Stimulated activated naive B cell treated with anti-CD40 and anti-IgM and Interleukin-4, amounts not matched to agents 10 μg/mL and 1 μg/mL and 100 μg/mL, for 72 hours (primary cell): ENCODE data around the gene MGAT4C.
"Not testable (repeated sequence)": the region's sequence is repeated elsewhere in the genome, so short reads cannot be mapped to it uniquely, and the experiment has no call there.

Experiments
- ATAC-seq, 2 donors: fragments of 150-1000 bp; cut with Tn5 transposase; replicated peaks; 2 replicates each; pipeline ENCODE4 v1.10.0; 2021; ENCODE audit warnings: moderate library complexity in 1 of 2
- DNase-seq: peaks from one replicate; pipeline ENCODE4 v3.0.0; 2021
- H3K27ac Mint-ChIP-seq: one replicate; pipeline ENCODE4 v1.8.0; 2022; ENCODE audit warnings: mild to moderate bottlenecking, mixed read lengths
- H3K27me3 Mint-ChIP-seq, 2 donors: one replicate each; pipeline ENCODE4 v1.8.0; 2022; ENCODE audit warnings: mixed read lengths in 2 of 2
- H3K36me3 Mint-ChIP-seq, 2 donors: one replicate each; pipeline ENCODE4 v1.8.0; 2022; ENCODE audit warnings: mixed read lengths in 2 of 2, mild to moderate bottlenecking in 1 of 2
- H3K4me1 Mint-ChIP-seq, 2 donors: one replicate each; pipeline ENCODE4 v1.8.0; 2022; ENCODE audit warnings: mixed read lengths in 2 of 2, mild to moderate bottlenecking in 1 of 2
- H3K4me3 Mint-ChIP-seq, 2 donors: one replicate each; pipeline ENCODE4 v1.8.0; 2022; ENCODE audit warnings: mild to moderate bottlenecking in 2 of 2, mixed read lengths in 2 of 2, moderate library complexity in 1 of 2
- H3K9me3 Mint-ChIP-seq, 2 donors: one replicate each; pipeline ENCODE4 v1.8.0; 2022; ENCODE audit warnings: mixed read lengths in 2 of 2, mild to moderate bottlenecking in 1 of 2

The MGAT4C gene

DNA sequence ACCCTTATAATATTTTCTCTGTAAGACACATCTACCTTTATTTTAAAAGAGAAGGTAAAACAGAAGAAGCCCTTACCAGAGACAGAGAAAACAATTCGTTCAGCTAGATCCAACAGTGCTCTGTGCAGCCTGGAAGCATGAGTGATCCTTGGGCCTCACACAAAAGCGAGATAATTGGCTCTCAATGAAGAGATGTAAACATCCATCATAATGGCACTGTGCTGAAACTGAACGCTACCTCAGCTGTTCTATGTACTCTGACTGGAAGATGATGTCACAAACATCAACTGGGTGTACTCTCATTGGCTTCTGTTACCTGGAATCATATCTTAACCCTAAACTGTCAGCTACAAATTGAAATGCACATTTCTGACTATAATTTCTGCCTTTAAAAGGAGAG, at the start of gene MGAT4C:
Gene MGAT4C, minus strand, starts transcription at position 229 of the 400 bp plus-strand sequence.
- Mint-ChIP-seq H3K27ac (no peak within 1 kb of the TSS), H3K27me3 (no peaks in the 10 kb centered on the region), H3K4me3 (no peak within 1 kb of the TSS), H3K4me1 (no peaks in the 10 kb centered on the region), H3K9me3 (no peaks in the 10 kb centered on the region), H3K36me3 (no peaks in the 10 kb centered on the region)
- DNase-seq (no peak), ATAC-seq (no peak)

GRCh38 chr12:86296396-86296795, 40.2 kb upstream of the MGAT4C start:
- H3K27me3 Mint-ChIP-seq = not testable (repeated sequence)

GRCh38 chr12:86293682-86294240, 37.6 kb upstream of the MGAT4C start:
- H3K4me3 Mint-ChIP-seq = no peak overlapping the region
- ATAC-seq = no peak
- H3K27me3 Mint-ChIP-seq = no peaks in the 10 kb centered on the region
- H3K9me3 Mint-ChIP-seq = no peaks in the 10 kb centered on the region
- DNase-seq = no peak
- no peaks in the 10 kb centered on the region for H3K36me3 Mint-ChIP-seq
- no peak overlapping the region for H3K27ac Mint-ChIP-seq
- H3K4me1 Mint-ChIP-seq = no peaks in the 10 kb centered on the region

More at GRCh38 chr12:86296396-86296795, 40.2 kb upstream of the MGAT4C start:
- H3K27ac Mint-ChIP-seq, ATAC-seq, DNase-seq, H3K9me3 Mint-ChIP-seq, H3K4me3 Mint-ChIP-seq, H3K4me1 Mint-ChIP-seq, H3K36me3 Mint-ChIP-seq: not testable (repeated sequence)

DNA sequence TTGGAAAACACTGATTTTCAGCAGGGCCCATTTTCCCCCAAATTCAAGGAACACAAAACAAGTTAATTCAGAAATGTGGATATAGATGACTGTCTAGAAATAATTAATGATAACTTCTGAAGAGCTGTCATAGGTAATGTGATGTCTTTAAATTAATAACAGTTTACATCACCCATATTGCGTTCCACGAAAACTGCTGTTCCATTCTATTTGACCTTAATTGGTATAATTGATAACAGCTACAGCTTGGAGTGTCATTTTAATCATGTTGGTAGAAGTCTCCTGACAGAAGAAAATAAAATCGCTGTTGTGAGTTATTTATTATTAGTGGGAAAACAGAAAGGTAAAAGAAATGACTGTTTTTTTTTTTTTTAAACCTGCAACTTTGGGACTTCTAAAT, 36.3 kb upstream of the MGAT4C start:
- no peak overlapping the region for H3K27ac Mint-ChIP-seq
- H3K4me1 Mint-ChIP-seq = no peaks in the 10 kb centered on the region
- H3K9me3 Mint-ChIP-seq = no peaks in the 10 kb centered on the region
- ATAC-seq = no peak
- DNase-seq = no peak
- H3K27me3 Mint-ChIP-seq = no peaks in the 10 kb centered on the region
- no peaks in the 10 kb centered on the region for H3K36me3 Mint-ChIP-seq
- no peak overlapping the region for H3K4me3 Mint-ChIP-seq

DNA sequence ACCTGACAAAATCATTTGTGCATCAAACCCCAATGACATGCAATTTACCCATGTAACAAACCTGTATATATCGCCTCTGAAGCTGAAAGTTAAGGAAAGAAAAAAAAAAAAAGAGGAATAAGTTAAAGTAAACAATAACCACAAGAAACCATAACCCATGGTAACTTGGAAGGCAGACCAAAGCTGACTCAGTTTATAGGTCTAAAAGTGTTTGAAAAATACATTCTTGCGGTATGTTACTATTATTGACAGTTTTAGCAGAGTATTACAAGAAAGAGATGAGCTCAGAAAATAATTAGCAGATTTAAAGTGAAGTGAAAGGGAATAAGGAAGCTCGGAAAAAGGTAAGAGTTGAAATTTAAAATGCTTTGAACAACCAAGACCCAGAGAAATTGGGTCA, 34.4 kb upstream of the MGAT4C start:
- H3K27me3 Mint-ChIP-seq = no peaks in the 10 kb centered on the region
- no peak for ATAC-seq

GRCh38 chr12:86286119-86286518, 29.9 kb upstream of the MGAT4C start:
- Mint-ChIP-seq H3K36me3 (no peaks in the 10 kb centered on the region), H3K27ac (no peak overlapping the region), H3K9me3 (no peaks in the 10 kb centered on the region), H3K4me1 (no peaks in the 10 kb centered on the region), H3K4me3 (no peak overlapping the region), H3K27me3 (no peaks in the 10 kb centered on the region)
- DNase-seq (no peak), ATAC-seq (no peak)

More for the DNA sequence above, 34.4 kb upstream of the MGAT4C start:
- Mint-ChIP-seq H3K9me3 (no peaks in the 10 kb centered on the region), H3K36me3 (no peaks in the 10 kb centered on the region), H3K4me1 (no peaks in the 10 kb centered on the region), H3K27ac (no peak overlapping the region), H3K4me3 (no peak overlapping the region)
- no peak for DNase-seq

DNA sequence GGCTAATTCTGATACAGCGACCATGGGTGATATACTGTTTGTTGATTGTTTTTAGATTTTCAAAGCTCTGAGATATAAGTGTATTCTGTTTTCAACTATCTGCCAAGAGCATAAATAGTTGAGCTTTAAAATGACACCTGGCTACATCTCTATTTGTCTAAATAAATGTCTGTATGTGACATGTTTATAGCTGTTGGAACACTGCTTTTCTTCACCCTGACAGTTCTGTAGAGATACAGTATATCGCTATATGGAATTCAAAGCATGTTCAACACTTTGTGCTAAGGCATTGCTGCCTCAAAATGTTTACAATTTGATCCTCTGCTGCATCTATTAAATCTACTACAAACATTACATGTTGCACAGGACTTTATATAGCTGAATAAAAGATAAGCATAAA, 27.4 kb upstream of the MGAT4C start:
- Mint-ChIP-seq H3K27me3 (no peaks in the 10 kb centered on the region), H3K9me3 (no peaks in the 10 kb centered on the region), H3K36me3 (no peaks in the 10 kb centered on the region), H3K27ac (no peak overlapping the region), H3K4me3 (no peak overlapping the region), H3K4me1 (no peaks in the 10 kb centered on the region)
- no peak for DNase-seq
- ATAC-seq = no peak

- Mint-ChIP-seq H3K4me3 (no peak overlapping the region), H3K36me3 (no peaks in the 10 kb centered on the region), H3K4me1 (no peaks in the 10 kb centered on the region), H3K27ac (no peak overlapping the region), H3K27me3 (no peaks in the 10 kb centered on the region), H3K9me3 (no peaks in the 10 kb centered on the region)
- no peak for ATAC-seq
- no peak for DNase-seq
Measured at GRCh38 chr12:86275356-86275755, 19.2 kb upstream of the MGAT4C start.

GRCh38 chr12:86265329-86265695, 9.1 kb upstream of the MGAT4C start:
- Mint-ChIP-seq H3K36me3 (no peaks in the 10 kb centered on the region), H3K9me3 (peaks cover 0 to 3% of the 10 kb centered on the region in 2 donors), H3K4me1 (no peaks in the 10 kb centered on the region), H3K27me3 (peaks cover 5 to 8% of the 10 kb centered on the region in 2 donors), H3K27ac (no peak overlapping the region), H3K4me3 (no peak overlapping the region)
- no peak for DNase-seq
- no peak for ATAC-seq

DNA sequence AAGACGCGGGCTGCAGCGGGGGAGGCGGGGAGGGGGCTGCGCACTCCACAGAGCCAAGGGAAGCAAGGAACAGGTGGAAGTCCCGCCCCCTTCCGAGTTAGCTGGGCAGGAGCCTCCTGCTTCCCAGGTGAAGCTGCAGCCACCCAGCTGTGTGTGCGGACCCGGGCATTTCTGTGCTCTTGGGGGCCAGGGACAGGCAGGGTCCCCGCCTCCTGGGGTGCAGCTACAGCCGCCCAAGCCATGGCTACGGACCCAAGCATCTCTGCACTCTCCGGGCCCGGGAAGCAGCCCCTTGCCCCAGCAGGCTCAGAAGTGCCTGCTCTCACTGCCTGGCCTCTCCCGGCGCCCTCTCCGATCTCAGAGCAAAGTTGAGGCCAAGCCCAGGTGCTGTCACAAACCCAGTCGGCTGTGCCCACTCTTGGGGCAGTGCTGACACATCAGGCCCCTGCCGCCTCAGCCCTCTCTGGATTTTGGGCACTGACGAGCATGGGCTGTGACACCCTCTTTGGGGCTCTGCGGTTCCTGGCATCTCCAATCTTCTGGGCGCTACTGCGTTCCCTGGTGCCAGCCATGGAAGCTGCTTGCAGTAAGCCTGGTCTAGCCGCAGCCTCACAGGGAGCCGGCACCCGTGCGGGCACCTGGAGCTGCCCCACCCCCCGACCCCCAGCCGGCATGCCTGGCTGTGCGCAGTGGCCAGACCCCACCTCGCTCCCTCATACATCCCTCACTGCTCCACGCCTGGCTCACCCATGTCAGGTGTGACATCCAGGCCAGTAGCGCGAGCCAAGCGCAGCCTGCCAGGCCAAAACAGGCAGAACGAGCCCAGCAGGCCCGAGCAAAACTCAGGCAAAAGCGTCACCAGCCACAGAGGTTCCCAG, 8.5 kb upstream of the MGAT4C start:
- peaks cover 5 to 8% of the 10 kb centered on the region in 2 donors for H3K27me3 Mint-ChIP-seq
- DNase-seq (no peak), ATAC-seq (no peak)
- no peaks in the 10 kb centered on the region for H3K4me1 Mint-ChIP-seq
- no peak overlapping the region for H3K4me3 Mint-ChIP-seq
- H3K27ac Mint-ChIP-seq = no peak overlapping the region
- no peaks in the 10 kb centered on the region for H3K36me3 Mint-ChIP-seq
- H3K9me3 Mint-ChIP-seq = peaks cover 0 to 3% of the 10 kb centered on the region in 2 donors

- Mint-ChIP-seq H3K27ac (no peak overlapping the region), H3K4me1 (no peaks in the 10 kb centered on the region), H3K27me3 (peaks cover 5 to 8% of the 10 kb centered on the region in 2 donors), H3K4me3 (no peak overlapping the region), H3K36me3 (no peaks in the 10 kb centered on the region), H3K9me3 (peaks cover 0 to 3% of the 10 kb centered on the region in 2 donors)
- no peak for DNase-seq
- no peak for ATAC-seq
Measured at GRCh38 chr12:86261578-86261977, 5.4 kb upstream of the MGAT4C start.

- Mint-ChIP-seq H3K4me3 (no peak overlapping the region), H3K9me3 (peaks cover 0 to 3% of the 10 kb centered on the region in 2 donors), H3K36me3 (no peaks in the 10 kb centered on the region), H3K4me1 (no peaks in the 10 kb centered on the region), H3K27me3 (peaks cover 5 to 8% of the 10 kb centered on the region in 2 donors), H3K27ac (no peak overlapping the region)
- ATAC-seq (no peak), DNase-seq (no peak)
Measured at GRCh38 chr12:86261142-86261541, 5.0 kb upstream of the MGAT4C start.

DNA sequence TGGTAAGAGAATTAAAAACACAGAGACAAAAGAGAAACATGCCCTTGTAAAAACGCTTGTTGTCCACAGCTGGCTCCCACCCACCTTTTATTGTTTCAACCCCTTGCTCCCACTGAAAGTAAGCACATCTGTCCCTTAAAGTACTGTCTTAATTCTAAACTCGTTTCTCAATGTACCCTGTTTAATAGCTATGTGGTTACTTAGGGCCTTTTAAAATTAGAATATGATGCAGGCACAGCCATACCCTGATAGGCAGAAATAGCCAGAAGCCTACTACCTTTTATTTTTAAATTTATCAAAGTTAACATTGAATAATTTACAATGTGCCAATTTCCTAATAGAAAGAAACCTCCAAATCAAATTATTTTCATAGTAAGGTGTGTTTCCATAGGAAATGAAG, 4.0 kb upstream of the MGAT4C start:
- Mint-ChIP-seq H3K27me3 (peaks cover under 1 to 5% of the 10 kb centered on the region in 2 donors), H3K27ac (no peak overlapping the region), H3K4me3 (no peak overlapping the region), H3K9me3 (peaks cover 0 to 3% of the 10 kb centered on the region in 2 donors), H3K4me1 (no peaks in the 10 kb centered on the region), H3K36me3 (no peaks in the 10 kb centered on the region)
- ATAC-seq (no peak), DNase-seq (no peak)

DNA sequence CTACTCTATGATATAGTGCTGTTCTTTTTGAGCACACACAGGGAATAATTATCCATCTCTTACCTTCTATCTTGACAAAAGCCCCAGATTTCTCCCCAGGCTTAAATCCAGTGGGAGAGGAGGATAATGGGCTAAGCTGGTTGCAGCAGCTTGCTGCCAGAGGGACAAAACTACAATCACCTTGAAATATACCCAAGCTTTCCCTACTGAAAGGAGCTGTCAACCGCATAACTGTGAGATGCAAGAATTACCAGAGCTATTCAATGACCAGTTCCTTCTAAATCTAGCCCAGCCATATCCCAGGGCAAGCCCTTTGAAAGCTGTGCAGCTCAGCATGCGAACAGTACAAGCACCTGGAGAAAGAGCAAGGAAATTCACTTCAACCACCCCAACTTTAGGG, 943 bp upstream of the MGAT4C start:
- H3K9me3 Mint-ChIP-seq = peaks cover 0 to 2% of the 10 kb centered on the region in 2 donors
- H3K27me3 Mint-ChIP-seq = no peaks in the 10 kb centered on the region
- no peak for DNase-seq
- no peak overlapping the region for H3K4me3 Mint-ChIP-seq
- no peak for ATAC-seq
- no peak overlapping the region for H3K27ac Mint-ChIP-seq
- H3K36me3 Mint-ChIP-seq = no peaks in the 10 kb centered on the region
- no peaks in the 10 kb centered on the region for H3K4me1 Mint-ChIP-seq

- H3K36me3 Mint-ChIP-seq = no peaks in the 10 kb centered on the region
- H3K4me3 Mint-ChIP-seq = no peak overlapping the region
- H3K27me3 Mint-ChIP-seq = no peaks in the 10 kb centered on the region
- ATAC-seq (no peak), DNase-seq (no peak)
- no peak overlapping the region for H3K27ac Mint-ChIP-seq
- H3K9me3 Mint-ChIP-seq = peaks cover 0 to under 1% of the 10 kb centered on the region in 2 donors
- H3K4me1 Mint-ChIP-seq = no peaks in the 10 kb centered on the region
Measured at GRCh38 chr12:86254399-86255107, 1.6 kb downstream of the MGAT4C start.
